ENCODE data around the gene BRD3.

GRCh38 chr9:134040781-134041648, 26.8 kb downstream of the BRD3 start:
- TF ChIP-seq POLR2A (IDR thresholded peaks at IDR 0.05; ENCODE audit: low read length) = no peak
- TF ChIP-seq NR3C1 (IDR thresholded peaks at IDR 0.05) = no peak

Data from A549 (cell line).